Thymus (tissue), 11 donors: ENCODE measurements around the gene DLX6. TPM values are rescaled to one million over a fixed set of nuclear protein-coding genes. Genes with fewer than 3 reads are reported as not detected.
A peak's percentile ranks its signal among the peaks of the same experiment; 100 is the strongest.

ENCODE experiments used
- DNase-seq, 9 donors: peaks; one replicate each; pipeline ENCODE4 v3.0.0-alpha.2; 2013; ENCODE audit warnings: low spot score in 9 of 9, low read depth in 6 of 9, missing footprints in 1 of 9
- H3K27ac ChIP-seq, 2 donors: one replicate each; pipeline ENCODE4 v1.5.1; 2013; ENCODE audit warnings: control low read depth in 1 of 2, low read depth in 1 of 2, low read length in 1 of 2, mild to moderate bottlenecking in 1 of 2, moderate library complexity in 1 of 2
- H3K27me3 ChIP-seq, 2 donors: one replicate each; pipeline ENCODE4 v1.5.1; 2013; ENCODE audit warnings: low read length in 1 of 2; ENCODE audit not compliant: control insufficient read depth in 2 of 2, insufficient read depth in 1 of 2
- H3K36me3 ChIP-seq, 2 donors: one replicate each; pipeline ENCODE4 v1.5.1; 2013; ENCODE audit warnings: low read length in 1 of 2, mild to moderate bottlenecking in 1 of 2, moderate library complexity in 1 of 2; ENCODE audit not compliant: control insufficient read depth in 2 of 2, insufficient read depth in 2 of 2
- H3K4me1 ChIP-seq, 2 donors: one replicate each; pipeline ENCODE4 v1.5.1; 2013; ENCODE audit warnings: low read length in 2 of 2; ENCODE audit not compliant: control insufficient read depth in 2 of 2, insufficient read depth in 2 of 2
- H3K4me3 ChIP-seq, 2 donors: one replicate each; pipeline ENCODE4 v1.5.1; 2013; ENCODE audit warnings: low read length in 2 of 2, control low read depth in 1 of 2, mild to moderate bottlenecking in 1 of 2
- H3K9me3 ChIP-seq, 2 donors: one replicate each; pipeline ENCODE4 v1.5.1; 2013; ENCODE audit warnings: low read length in 1 of 2, mild to moderate bottlenecking in 1 of 2; ENCODE audit not compliant: control insufficient read depth in 2 of 2, insufficient read depth in 1 of 2
- WGBS: extraction: QIAGEN DNeasy Blood & Tissue Kit; methylation state at CpG from one replicate; pipeline ENCODE4 v1.1.7; 2013; 5-methylcytosine and 5-hydroxymethylcytosine counted together
- polyA plus RNA-seq: library from polyadenylated mRNA; stranded (reverse); fragments of 200-250 nt; gene quantifications from one replicate; pipeline ENCODE4 v1.2.3, GENCODE V29; 2013
- total RNA-seq: library from RNA; stranded (reverse); fragments of 120-200 nt; gene quantifications from one replicate; pipeline ENCODE4 v1.2.4, GENCODE V29; 2013
- donor health status: healthy.

Gene DLX6
- total and polyA plus RNA-seq, 2 donors, result 0.47 to 1.4 TPM

DNA sequence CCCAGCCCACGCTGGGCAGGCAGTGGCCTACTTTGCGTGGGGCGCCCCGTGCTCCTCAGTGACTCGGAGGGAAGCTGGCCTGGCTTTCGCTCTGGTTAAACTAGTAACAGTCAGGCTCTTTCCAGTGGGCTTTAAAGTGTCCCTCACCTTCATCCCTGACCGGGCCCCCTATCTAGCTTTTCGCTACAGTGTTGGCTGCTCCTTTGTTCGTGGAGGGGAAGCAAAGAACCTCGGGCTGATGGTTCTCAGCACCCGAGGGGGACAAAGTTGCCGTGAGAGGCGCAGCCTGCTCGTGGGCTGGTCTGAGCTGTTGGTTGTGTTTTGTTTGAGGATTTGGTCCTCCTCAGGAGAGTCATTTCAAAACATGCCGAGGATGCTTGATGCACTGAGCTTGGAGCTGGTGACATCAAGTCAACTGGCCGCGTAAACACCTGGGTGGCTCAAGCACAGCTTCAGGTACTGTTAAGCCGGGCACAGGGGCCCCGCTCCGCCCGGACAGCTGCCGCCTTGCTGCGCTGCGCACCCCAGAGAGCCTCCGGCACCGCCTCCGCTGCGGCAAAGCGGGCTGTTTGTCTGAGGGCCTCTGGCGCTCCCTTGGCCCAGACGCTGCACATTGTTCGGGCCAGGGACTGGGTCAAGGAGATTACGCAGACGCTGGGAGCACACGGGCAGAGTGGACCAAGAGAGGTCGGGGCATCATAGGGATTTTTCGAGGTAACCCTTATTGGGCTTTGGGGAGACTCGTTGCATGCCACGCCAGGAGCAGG lies 1.6 kb downstream of the DLX6 start:
- H3K36me3 ChIP-seq, result no peaks in the 10 kb centered on the region
- peaks cover 69 to 99% of the 10 kb centered on the region in 2 donors for H3K27me3 ChIP-seq
- WGBS, result 8% methylated on average over 39 of the region's 39 CpGs
- peak overlapping the region in 1 of 2 donors; percentile 3 for H3K4me3 ChIP-seq
- H3K27ac ChIP-seq, result no peak overlapping the region
- peaks cover 0 to 5% of the 10 kb centered on the region in 2 donors for H3K4me1 ChIP-seq
- peaks cover 0 to 2% of the 10 kb centered on the region in 2 donors for H3K9me3 ChIP-seq
- no peak for DNase-seq

DNA sequence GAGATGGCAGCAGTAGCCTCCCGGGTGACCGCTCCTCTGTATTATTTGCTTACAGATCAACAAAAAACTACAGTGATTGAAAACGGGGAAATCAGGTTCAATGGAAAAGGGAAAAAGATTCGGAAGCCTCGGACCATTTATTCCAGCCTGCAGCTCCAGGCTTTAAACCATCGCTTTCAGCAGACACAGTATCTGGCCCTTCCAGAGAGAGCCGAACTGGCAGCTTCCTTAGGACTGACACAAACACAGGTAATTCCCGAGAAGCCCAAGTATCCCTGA lies 2.2 kb downstream of the DLX6 start:
- no peaks in the 10 kb centered on the region for H3K36me3 ChIP-seq
- WGBS, result 23% methylated on average over 8 of the region's 8 CpGs
- DNase-seq, result no peak
- H3K4me1 ChIP-seq, result peaks cover 0 to 5% of the 10 kb centered on the region in 2 donors
- H3K9me3 ChIP-seq, result peaks cover 0 to 1% of the 10 kb centered on the region in 2 donors
- H3K27me3 ChIP-seq, result peaks cover 68 to 99% of the 10 kb centered on the region in 2 donors
- H3K4me3 ChIP-seq, result no peak overlapping the region
- H3K27ac ChIP-seq, result no peak overlapping the region

DNA sequence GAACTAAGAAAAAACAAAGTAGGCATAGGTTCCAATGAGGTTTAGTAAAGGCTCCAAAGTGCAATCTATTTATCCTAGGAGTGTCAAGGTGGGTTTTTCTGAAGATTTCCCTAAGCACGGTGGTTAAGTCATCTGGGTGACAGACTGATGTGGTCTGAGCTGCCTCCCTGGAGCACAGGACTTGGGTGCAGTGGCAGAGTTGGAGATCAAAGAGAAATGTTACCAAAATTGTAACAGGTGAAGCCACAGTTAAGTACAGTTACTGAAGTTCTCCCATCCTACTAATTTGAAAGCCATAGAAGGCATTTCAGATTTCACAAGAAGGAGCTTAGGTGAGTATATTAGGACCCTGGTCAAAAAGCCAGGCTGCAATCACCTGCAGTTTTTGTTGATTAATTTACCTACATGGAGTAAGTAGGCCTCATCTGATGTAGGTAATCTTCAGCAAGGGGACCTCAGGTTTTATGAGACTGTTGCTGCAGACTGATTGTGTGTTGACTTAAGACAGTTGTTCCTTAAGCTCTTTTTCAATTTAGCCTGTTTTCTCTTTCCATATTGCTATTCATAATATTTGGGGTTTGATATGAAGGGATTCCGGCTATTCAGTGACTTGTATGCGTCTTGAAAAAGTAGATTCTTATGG lies 3.0 kb downstream of the DLX6 start:
- H3K27ac ChIP-seq, result no peak overlapping the region
- H3K36me3 ChIP-seq, result no peaks in the 10 kb centered on the region
- DNase-seq, result no peak
- WGBS, result 77% methylated on average over 3 of the region's 3 CpGs
- H3K9me3 ChIP-seq, result peaks cover 0 to 1% of the 10 kb centered on the region in 2 donors
- peaks cover 68 to 99% of the 10 kb centered on the region in 2 donors for H3K27me3 ChIP-seq
- peaks cover 0 to 5% of the 10 kb centered on the region in 2 donors for H3K4me1 ChIP-seq
- H3K4me3 ChIP-seq, result no peak overlapping the region

DNA sequence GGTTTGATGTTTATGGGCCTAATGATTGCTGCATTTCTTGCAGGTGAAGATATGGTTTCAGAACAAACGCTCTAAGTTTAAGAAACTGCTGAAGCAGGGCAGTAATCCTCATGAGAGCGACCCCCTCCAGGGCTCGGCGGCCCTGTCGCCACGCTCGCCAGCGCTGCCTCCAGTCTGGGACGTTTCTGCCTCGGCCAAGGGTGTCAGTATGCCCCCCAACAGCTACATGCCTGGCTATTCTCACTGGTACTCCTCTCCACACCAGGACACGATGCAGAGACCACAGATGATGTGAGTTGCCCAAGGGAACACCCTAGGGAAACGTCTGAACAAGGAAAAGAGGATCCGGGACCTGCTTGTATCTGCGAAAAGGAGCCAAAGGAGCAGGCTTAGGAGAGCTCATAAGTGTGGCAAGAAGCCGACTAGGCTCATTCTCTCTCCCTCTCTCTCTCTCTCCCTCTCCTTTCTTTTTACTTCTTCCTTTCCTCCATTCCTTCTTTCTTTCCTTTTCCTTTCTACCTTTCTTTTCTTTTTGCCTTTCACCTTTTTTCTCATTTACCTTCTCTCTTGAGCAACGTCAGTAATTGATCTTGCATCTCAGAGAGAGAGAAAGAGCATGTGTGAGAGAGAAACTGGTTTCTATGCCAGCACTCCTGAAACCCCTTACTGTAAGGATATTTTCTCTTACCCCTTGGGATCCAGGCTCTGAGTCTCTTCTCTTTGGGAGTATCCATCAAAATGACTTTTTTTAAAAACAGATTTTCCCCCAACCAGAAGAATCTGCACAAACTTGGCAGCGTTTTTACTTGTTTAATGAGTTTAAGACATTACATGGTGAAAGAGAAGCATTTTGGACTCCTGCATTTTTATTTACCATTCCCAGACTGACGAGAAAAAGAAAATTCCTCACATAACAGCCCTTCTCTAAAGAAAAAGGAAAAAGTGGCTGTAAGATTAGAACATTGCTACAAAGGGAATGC lies 4.7 kb downstream of the DLX6 start:
- DNase-seq, result no peak
- Histone ChIP-seq H3K9me3 (peaks cover 0 to 1% of the 10 kb centered on the region in 2 donors), H3K4me1 (peaks cover 0 to 1% of the 10 kb centered on the region in 2 donors), H3K27ac (no peak overlapping the region), H3K27me3 (peaks cover 73 to 99% of the 10 kb centered on the region in 2 donors), H3K4me3 (no peak overlapping the region), H3K36me3 (no peaks in the 10 kb centered on the region)
- 13% methylated on average over 18 of the region's 18 CpGs for WGBS

DNA sequence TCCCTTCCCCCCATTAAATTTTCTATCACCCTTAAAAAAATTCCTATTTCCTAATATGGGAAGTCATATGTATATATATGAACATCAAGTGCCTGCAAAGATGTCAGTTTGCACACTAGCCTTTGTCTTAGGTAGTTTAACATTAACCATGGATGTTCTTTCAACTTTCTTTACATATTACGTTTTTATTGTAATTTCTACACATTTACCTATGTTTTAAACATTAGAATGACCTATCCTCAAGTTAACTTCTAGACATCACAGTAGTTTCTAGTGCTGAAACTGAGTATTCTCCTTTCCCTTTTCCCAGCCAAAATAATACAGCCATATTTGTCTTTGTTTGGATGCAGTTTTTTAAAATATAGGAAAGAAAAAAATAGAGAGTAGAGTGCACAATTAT lies 5.8 kb downstream of the DLX6 start:
- H3K27me3 ChIP-seq, result peaks cover 70 to 99% of the 10 kb centered on the region in 2 donors
- WGBS, result 8% methylated on average over 1 of the region's 1 CpG
- H3K27ac ChIP-seq, result no peak overlapping the region
- H3K9me3 ChIP-seq, result peaks cover 0 to 1% of the 10 kb centered on the region in 2 donors
- no peak overlapping the region for H3K4me3 ChIP-seq
- no peaks in the 10 kb centered on the region for H3K4me1 ChIP-seq
- H3K36me3 ChIP-seq, result no peaks in the 10 kb centered on the region
- DNase-seq, result no peak

DNA sequence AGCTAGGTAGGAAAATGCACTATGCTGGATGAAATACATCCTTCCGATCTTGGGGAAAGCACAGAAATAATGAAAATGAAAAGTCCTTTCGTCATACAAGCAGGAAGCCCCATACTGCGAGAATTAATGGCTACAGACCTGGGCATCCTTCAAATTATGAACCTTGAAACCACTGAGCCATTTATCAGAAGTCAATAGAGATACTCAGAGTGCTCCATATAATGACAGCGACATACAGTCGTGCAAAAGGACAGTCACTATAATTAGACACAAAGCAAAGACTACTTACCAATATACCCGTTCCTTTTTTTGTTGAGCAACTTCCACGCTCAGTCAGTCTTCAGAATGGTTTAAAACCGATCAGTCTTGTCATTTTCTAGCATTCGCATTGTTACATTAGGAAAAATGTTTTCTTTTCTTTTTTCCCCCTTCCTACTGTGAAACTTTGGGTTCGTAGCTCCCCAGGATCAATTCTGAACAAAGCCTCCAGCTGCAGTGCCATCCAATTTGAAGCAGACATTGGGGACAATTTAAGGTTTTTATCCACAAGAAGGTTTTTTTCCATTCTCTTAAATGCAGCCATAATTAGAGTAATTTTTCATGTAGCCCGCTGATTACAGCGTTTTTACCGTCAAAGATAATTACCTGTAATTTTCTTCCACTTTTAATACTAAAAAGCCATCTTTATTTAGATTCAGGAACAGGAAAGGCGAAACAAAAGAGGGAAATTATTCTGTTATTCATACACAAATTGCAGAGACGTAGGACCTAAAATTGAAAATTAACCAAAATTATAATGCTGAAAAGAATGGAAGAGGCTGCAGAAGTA lies 6.4 kb downstream of the DLX6 start:
- Histone ChIP-seq H3K4me1 (no peaks in the 10 kb centered on the region), H3K36me3 (no peaks in the 10 kb centered on the region), H3K27ac (no peak overlapping the region), H3K9me3 (peaks cover 1 to 3% of the 10 kb centered on the region in 2 donors), H3K27me3 (peaks cover 68 to 100% of the 10 kb centered on the region in 2 donors), H3K4me3 (no peak overlapping the region)
- no peak for DNase-seq
- 18% methylated on average over 15 of the region's 15 CpGs for WGBS

DNA sequence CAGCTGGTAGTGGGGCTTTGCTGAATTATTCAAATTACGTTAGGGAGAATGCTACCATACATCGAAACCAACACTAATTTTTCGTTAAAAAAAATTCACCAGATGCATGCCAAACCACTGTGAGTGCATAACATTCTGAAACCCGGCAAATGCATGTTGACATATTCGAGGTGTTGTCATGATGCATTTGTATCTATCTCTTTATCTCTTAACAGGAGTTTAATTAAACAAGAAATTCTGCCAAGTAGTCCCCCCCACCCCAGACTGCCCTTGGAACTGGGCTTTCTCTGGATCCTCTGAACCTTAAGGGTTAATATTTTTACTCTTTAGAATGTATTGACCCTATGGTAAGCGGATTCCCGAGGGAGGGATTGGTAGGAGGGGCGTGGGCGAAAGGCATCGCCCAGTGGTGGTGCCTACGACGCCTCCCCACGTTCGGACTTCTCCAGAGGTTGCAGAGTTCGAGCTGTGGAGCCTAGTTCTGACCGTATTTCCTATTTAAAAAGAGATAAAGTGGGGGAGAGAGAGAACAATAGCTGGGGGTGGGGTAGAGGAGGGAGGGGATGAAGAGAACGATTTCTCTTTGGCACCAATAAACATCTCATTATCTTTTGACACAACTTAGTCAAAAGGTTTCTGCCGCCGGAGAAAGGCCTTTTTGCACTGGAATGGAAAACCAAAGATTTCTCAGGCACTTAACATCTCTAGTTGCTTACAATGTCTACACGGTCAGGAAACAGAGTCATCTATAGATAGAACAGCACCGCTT lies 7.2 kb downstream of the DLX6 start:
- Histone ChIP-seq H3K36me3 (no peaks in the 10 kb centered on the region), H3K4me3 (no peak overlapping the region), H3K27ac (no peak overlapping the region), H3K27me3 (peaks cover 68 to 100% of the 10 kb centered on the region in 2 donors), H3K9me3 (peaks cover 0 to 3% of the 10 kb centered on the region in 2 donors), H3K4me1 (no peaks in the 10 kb centered on the region)
- DNase-seq, result no peak
- WGBS, result 12% methylated on average over 21 of the region's 21 CpGs
